Neuronal stem cell (in vitro differentiated cells): ENCODE measurements around the gene TUBGCP2.
A peak's percentile ranks its signal among the peaks of the same experiment; 100 is the strongest.

Experiments used
- DNase-seq: peaks from one replicate; pipeline ENCODE4 v3.0.0-alpha.2; 2013; ENCODE audit warnings: low spot score
- H2AFZ ChIP-seq: one replicate; pipeline ENCODE4 v1.6.1; 2013; ENCODE audit warnings: mild to moderate bottlenecking, low read length, inconsistent platforms
- H2AK5ac ChIP-seq: 2 replicates; pipeline ENCODE4 v1.6.1; 2013; ENCODE audit warnings: low read depth, mild to moderate bottlenecking, inconsistent platforms, low read length, moderate library complexity, mixed read lengths
- H2BK120ac ChIP-seq: 2 replicates; pipeline ENCODE4 v1.6.1; 2013; ENCODE audit warnings: low read depth, mild to moderate bottlenecking, inconsistent platforms, low read length, moderate library complexity, mixed read lengths
- H2BK12ac ChIP-seq: one replicate; pipeline ENCODE4 v1.6.1; 2013; ENCODE audit warnings: low read length, inconsistent platforms
- H2BK15ac ChIP-seq: 2 replicates; pipeline ENCODE4 v1.6.1; 2013; ENCODE audit warnings: mild to moderate bottlenecking, low read length, inconsistent platforms, mixed read lengths
- H2BK5ac ChIP-seq: one replicate; pipeline ENCODE4 v1.6.1; 2013; ENCODE audit warnings: inconsistent platforms, mild to moderate bottlenecking, low read length, moderate library complexity
- H3K14ac ChIP-seq: one replicate; pipeline ENCODE4 v1.6.1; 2013; ENCODE audit warnings: low read length, inconsistent platforms
- H3K18ac ChIP-seq: 2 replicates; pipeline ENCODE4 v1.6.1; 2013; ENCODE audit warnings: low read length, inconsistent platforms
- H3K23ac ChIP-seq: 2 replicates; pipeline ENCODE4 v1.6.1; 2013; ENCODE audit warnings: low read depth, mild to moderate bottlenecking, mixed read lengths, low read length, inconsistent platforms; ENCODE audit not compliant: poor library complexity
- H3K27ac ChIP-seq: replicated peaks from 3 replicates; pipeline ENCODE4 v1.5.1; 2013; ENCODE audit warnings: low read length, inconsistent platforms
- H3K27me3 ChIP-seq, 3 experiments: 2 replicates each; pipeline ENCODE4 v1.6.1; 2013; ENCODE audit warnings: low read length in 3 of 3, mild to moderate bottlenecking in 2 of 3, inconsistent platforms in 1 of 3, low read depth in 1 of 3, mixed read lengths in 1 of 3, moderate library complexity in 1 of 3; ENCODE audit not compliant: control insufficient read depth in 3 of 3, insufficient read depth in 3 of 3
- H3K36me3 ChIP-seq, 2 donors: replicated peaks in 1 of 2; 2 replicates each; pipeline ENCODE4 v1.6.1; 2013; ENCODE audit warnings: low read length in 2 of 2; ENCODE audit not compliant: control insufficient read depth in 2 of 2, insufficient read depth in 2 of 2
- H3K4ac ChIP-seq: 2 replicates; pipeline ENCODE4 v1.6.1; 2013; ENCODE audit warnings: inconsistent platforms, mild to moderate bottlenecking, low read length, moderate library complexity
- H3K4me1 ChIP-seq, 2 donors: 1 replicate in 1 of 2; 2 replicates in 1 of 2; pipeline ENCODE4 v1.6.1; 2013; ENCODE audit warnings: low read length in 2 of 2, low read depth in 1 of 2; ENCODE audit not compliant: control insufficient read depth in 2 of 2, insufficient read depth in 1 of 2
- H3K4me2 ChIP-seq: one replicate; pipeline ENCODE4 v1.6.1; 2013; ENCODE audit warnings: mild to moderate bottlenecking, low read length, inconsistent platforms; ENCODE audit not compliant: insufficient read depth, poor library complexity, severe bottlenecking
- H3K4me3 ChIP-seq, 2 donors: 2 replicates each; pipeline ENCODE4 v1.5.1; 2013; ENCODE audit warnings: low read length in 2 of 2, mild to moderate bottlenecking in 2 of 2, inconsistent platforms in 1 of 2, moderate library complexity in 1 of 2
- H3K79me1 ChIP-seq: one replicate; pipeline ENCODE4 v1.6.1; 2013; ENCODE audit warnings: low read depth, mild to moderate bottlenecking, inconsistent platforms, low read length, moderate library complexity
- H3K9ac ChIP-seq: one replicate; pipeline ENCODE4 v1.6.1; 2013; ENCODE audit warnings: mild to moderate bottlenecking, low read depth, low read length, inconsistent platforms; ENCODE audit not compliant: poor library complexity
- H3K9me3 ChIP-seq, 2 donors: replicated peaks in 1 of 2; 2 replicates each; pipeline versions ENCODE3 to v1.6.1; 2013; ENCODE audit warnings: low read length in 2 of 2, mild to moderate bottlenecking in 2 of 2, inconsistent platforms in 1 of 2, low read depth in 1 of 2, mixed read lengths in 1 of 2, moderate library complexity in 1 of 2; ENCODE audit not compliant: control insufficient read depth in 2 of 2, insufficient read depth in 1 of 2
- H4K8ac ChIP-seq: one replicate; pipeline ENCODE4 v1.6.1; 2013; ENCODE audit warnings: low read depth, mild to moderate bottlenecking, inconsistent platforms, low read length, moderate library complexity
- H4K91ac ChIP-seq: one replicate; pipeline ENCODE4 v1.6.1; 2013; ENCODE audit warnings: low read length, low read depth, mild to moderate bottlenecking, inconsistent platforms; ENCODE audit not compliant: poor library complexity
- whole genome bisulfite sequencing, 2 donors: extraction: QIAGEN DNeasy Blood & Tissue Kit; methylation state at CpG; one replicate each; pipeline ENCODE4 v1.1.7; 2013; ENCODE audit warnings: missing lambda C conversion rate in 2 of 2, mixed read lengths in 1 of 2; ENCODE audit not compliant: insufficient read length in 2 of 2, insufficient replicate concordance in 1 of 2; ENCODE audit errors: extremely low coverage in 2 of 2; 5-methylcytosine and 5-hydroxymethylcytosine counted together

The TUBGCP2 gene

GRCh38 chr10:133283931-133284330 is 24.7 kb downstream of the TUBGCP2 start:
- H3K4me1 ChIP-seq: no peaks in the 10 kb centered on the region
- no peak overlapping the region for H4K8ac ChIP-seq
- H3K9me3 ChIP-seq: no peaks in the 10 kb centered on the region
- no peak overlapping the region for H3K9ac ChIP-seq
- H3K79me1 ChIP-seq: peaks cover 10% of the 10 kb centered on the region
- H2AK5ac ChIP-seq: no peak overlapping the region
- H3K14ac ChIP-seq: no peak overlapping the region
- peaks cover 46 to 93% of the 10 kb centered on the region in 2 donors for H3K36me3 ChIP-seq
- H2BK15ac ChIP-seq: no peak overlapping the region
- no CpG with 5 or more reads among the region's 24 CpGs for WGBS, 2 donors
- H3K4me2 ChIP-seq: no peak overlapping the region
- H2AFZ ChIP-seq: no peak overlapping the region
- no peak overlapping the region for H3K4ac ChIP-seq
- no peak overlapping the region for H2BK120ac ChIP-seq
- no peak for DNase-seq
- no peak overlapping the region for H2BK12ac ChIP-seq
- H3K18ac ChIP-seq: no peak overlapping the region
- no peak overlapping the region for H4K91ac ChIP-seq
- peak overlapping the region in 1 of 2 donors; percentile 53 for H3K4me3 ChIP-seq
- H3K23ac ChIP-seq: no peak overlapping the region
- no peak overlapping the region for H2BK5ac ChIP-seq
- H3K27me3 ChIP-seq: no peaks in the 10 kb centered on the region
- H3K27ac ChIP-seq: no peak overlapping the region

- Histone ChIP-seq H3K18ac (no peak overlapping the region), H3K4me1 (no peaks in the 10 kb centered on the region), H3K14ac (peak overlapping the region; percentile 75), H2AK5ac (no peak overlapping the region), H3K9me3 (no peaks in the 10 kb centered on the region), H3K27me3 (no peaks in the 10 kb centered on the region), H2AFZ (no peak overlapping the region), H3K4me3 (no peak overlapping the region), H4K91ac (no peak overlapping the region), H3K27ac (no peak overlapping the region), H3K79me1 (peaks cover 10% of the 10 kb centered on the region), H2BK12ac (no peak overlapping the region), H3K36me3 (peaks cover 38 to 86% of the 10 kb centered on the region in 2 donors), H3K4me2 (no peak overlapping the region), H2BK120ac (no peak overlapping the region), H2BK15ac (no peak overlapping the region), H3K23ac (no peak overlapping the region), H4K8ac (no peak overlapping the region), H3K9ac (no peak overlapping the region), H2BK5ac (no peak overlapping the region), H3K4ac (no peak overlapping the region)
- no peak for DNase-seq
- no CpG with 5 or more reads among the region's 24 CpGs for WGBS, 2 donors
Measured at GRCh38 chr10:133282846-133283390, 25.8 kb downstream of the TUBGCP2 start.

- no peak for DNase-seq
- H2AK5ac ChIP-seq: no peak overlapping the region
- H3K79me1 ChIP-seq: peaks cover 10% of the 10 kb centered on the region
- H4K8ac ChIP-seq: no peak overlapping the region
- no peak overlapping the region for H3K27ac ChIP-seq
- peak overlapping the region; percentile 21 for H3K14ac ChIP-seq
- H3K23ac ChIP-seq: no peak overlapping the region
- no peak overlapping the region for H4K91ac ChIP-seq
- H3K9ac ChIP-seq: no peak overlapping the region
- no peak overlapping the region for H3K18ac ChIP-seq
- H3K4ac ChIP-seq: no peak overlapping the region
- no peak overlapping the region for H2AFZ ChIP-seq
- no CpG with 5 or more reads among the region's 38 CpGs for WGBS, 2 donors
- no peak overlapping the region for H3K4me3 ChIP-seq
- H2BK15ac ChIP-seq: no peak overlapping the region
- H3K36me3 ChIP-seq: peaks cover 38 to 77% of the 10 kb centered on the region in 2 donors
- peaks cover 0 to 2% (median 0%) of the 10 kb centered on the region in 3 experiments for H3K27me3 ChIP-seq
- H2BK120ac ChIP-seq: no peak overlapping the region
- no peak overlapping the region for H2BK5ac ChIP-seq
- H3K4me1 ChIP-seq: no peaks in the 10 kb centered on the region
- H2BK12ac ChIP-seq: no peak overlapping the region
- H3K4me2 ChIP-seq: no peak overlapping the region
- no peaks in the 10 kb centered on the region for H3K9me3 ChIP-seq
Measured at GRCh38 chr10:133281628-133282372, 26.9 kb downstream of the TUBGCP2 start.

- H3K4me3 ChIP-seq: no peak overlapping the region
- H3K4ac ChIP-seq: no peak overlapping the region
- H2BK15ac ChIP-seq: no peak overlapping the region
- peaks cover 1 to 4% of the 10 kb centered on the region in 2 donors for H3K4me1 ChIP-seq
- H3K14ac ChIP-seq: no peak overlapping the region
- peaks cover 0 to 7% (median 4%) of the 10 kb centered on the region in 3 experiments for H3K27me3 ChIP-seq
- DNase-seq: no peak
- H3K4me2 ChIP-seq: no peak overlapping the region
- H2BK120ac ChIP-seq: no peak overlapping the region
- H2BK12ac ChIP-seq: no peak overlapping the region
- H3K18ac ChIP-seq: no peak overlapping the region
- no peak overlapping the region for H3K9ac ChIP-seq
- no peak overlapping the region for H3K23ac ChIP-seq
- H3K27ac ChIP-seq: no peak overlapping the region
- no peaks in the 10 kb centered on the region for H3K9me3 ChIP-seq
- no peak overlapping the region for H2BK5ac ChIP-seq
- H2AK5ac ChIP-seq: no peak overlapping the region
- H4K91ac ChIP-seq: no peak overlapping the region
- peaks cover 38 to 70% of the 10 kb centered on the region in 2 donors for H3K36me3 ChIP-seq
- no CpG with 5 or more reads among the region's 15 CpGs for WGBS, 2 donors
- H3K79me1 ChIP-seq: peaks cover 10% of the 10 kb centered on the region
- no peak overlapping the region for H2AFZ ChIP-seq
- no peak overlapping the region for H4K8ac ChIP-seq
Measured at GRCh38 chr10:133281084-133281483, 27.6 kb downstream of the TUBGCP2 start.
